ENCODE results near the gene OR6P1. TPM values are rescaled to one million over a fixed set of nuclear protein-coding genes. Genes with fewer than 3 reads are reported as not detected.

OR6P1 gene
- total RNA-seq, 1 donor from 2014 or later = not detected

GRCh38 chr1:158572226-158572625 lies 1.8 kb upstream of the OR6P1 start:
- Mint-ChIP-seq H3K36me3 (ENCODE audit: unreplicated experiment) (no peaks in the 10 kb centered on the region), H3K9me3 (ENCODE audit: unreplicated experiment) (no peaks in the 10 kb centered on the region), H3K27me3 (ENCODE audit: unreplicated experiment) (no peaks in the 10 kb centered on the region), H3K4me1 (ENCODE audit: low read depth, unreplicated experiment) (no peaks in the 10 kb centered on the region), H3K27ac (ENCODE audit: unreplicated experiment) (no peak overlapping the region), H3K4me3 (ENCODE audit: unreplicated experiment) (no peak overlapping the region)
- no peak for DNase-seq
- no peak for TF ChIP-seq CTCF (IDR thresholded peaks at IDR 0.05; ENCODE audit: partially characterized antibody, unreplicated experiment)

GRCh38 chr1:158564608-158565007 lies 5.8 kb downstream of the OR6P1 start:
- no peak overlapping the region for H3K4me3 Mint-ChIP-seq (ENCODE audit: unreplicated experiment)

GRCh38 chr1:158563853-158564252 lies 6.5 kb downstream of the OR6P1 start:
- no peaks in the 10 kb centered on the region for H3K4me1 Mint-ChIP-seq (ENCODE audit: low read depth, unreplicated experiment)
- no peaks in the 10 kb centered on the region for H3K27me3 Mint-ChIP-seq (ENCODE audit: unreplicated experiment)
- no peak overlapping the region for H3K4me3 Mint-ChIP-seq (ENCODE audit: unreplicated experiment)
- no peak for TF ChIP-seq CTCF (IDR thresholded peaks at IDR 0.05; ENCODE audit: partially characterized antibody, unreplicated experiment)
- no peaks in the 10 kb centered on the region for H3K9me3 Mint-ChIP-seq (ENCODE audit: unreplicated experiment)
- H3K27ac Mint-ChIP-seq (ENCODE audit: unreplicated experiment) = no peak overlapping the region
- H3K36me3 Mint-ChIP-seq (ENCODE audit: unreplicated experiment) = no peaks in the 10 kb centered on the region
- no peak for DNase-seq

More at GRCh38 chr1:158564608-158565007, 5.8 kb downstream of the OR6P1 start:
- H3K27me3 Mint-ChIP-seq (ENCODE audit: unreplicated experiment) = no peaks in the 10 kb centered on the region
- H3K36me3 Mint-ChIP-seq (ENCODE audit: unreplicated experiment) = no peaks in the 10 kb centered on the region
- H3K4me1 Mint-ChIP-seq (ENCODE audit: low read depth, unreplicated experiment) = no peaks in the 10 kb centered on the region
- no peaks in the 10 kb centered on the region for H3K9me3 Mint-ChIP-seq (ENCODE audit: unreplicated experiment)
- DNase-seq = no peak
- no peak for TF ChIP-seq CTCF (IDR thresholded peaks at IDR 0.05; ENCODE audit: partially characterized antibody, unreplicated experiment)
- H3K27ac Mint-ChIP-seq (ENCODE audit: unreplicated experiment) = no peak overlapping the region

- Mint-ChIP-seq H3K27me3 (ENCODE audit: unreplicated experiment) (no peaks in the 10 kb centered on the region), H3K36me3 (ENCODE audit: unreplicated experiment) (no peaks in the 10 kb centered on the region), H3K4me1 (ENCODE audit: low read depth, unreplicated experiment) (no peaks in the 10 kb centered on the region), H3K27ac (ENCODE audit: unreplicated experiment) (no peak overlapping the region), H3K9me3 (ENCODE audit: unreplicated experiment) (no peaks in the 10 kb centered on the region), H3K4me3 (ENCODE audit: unreplicated experiment) (no peak overlapping the region)
- no peak for TF ChIP-seq CTCF (IDR thresholded peaks at IDR 0.05; ENCODE audit: partially characterized antibody, unreplicated experiment)
- no peak for DNase-seq
These were observed 10.7 kb downstream of the OR6P1 start for GRCh38 chr1:158559696-158560095.

- no peaks in the 10 kb centered on the region for H3K36me3 Mint-ChIP-seq (ENCODE audit: unreplicated experiment)
- no peaks in the 10 kb centered on the region for H3K27me3 Mint-ChIP-seq (ENCODE audit: unreplicated experiment)
- no peak for TF ChIP-seq CTCF (IDR thresholded peaks at IDR 0.05; ENCODE audit: partially characterized antibody, unreplicated experiment)
- H3K4me1 Mint-ChIP-seq (ENCODE audit: low read depth, unreplicated experiment) = peaks cover 4% of the 10 kb centered on the region
- no peaks in the 10 kb centered on the region for H3K9me3 Mint-ChIP-seq (ENCODE audit: unreplicated experiment)
- DNase-seq = no peak
- no peak within 1 kb of the TSS for H3K27ac Mint-ChIP-seq (ENCODE audit: unreplicated experiment)
- H3K4me3 Mint-ChIP-seq (ENCODE audit: unreplicated experiment) = no peak within 1 kb of the TSS
These were observed 16.0 kb downstream of the OR6P1 start, which contains the start of gene OR6Y1 for GRCh38 chr1:158554352-158554751. OR6Y1 (minus strand) TSS chr1:158554405; CDS start chr1:158548105, 6,300 bp downstream.
